GM21515 (cell line): Measurements from ENCODE around the gene MKLN1.
"Not testable (repeated sequence)": the region's sequence is repeated elsewhere in the genome, so short reads cannot be mapped to it uniquely, and the experiment has no call there.

Experiments used
- ATAC-seq: cut with Tn5 transposase; IDR thresholded peaks from one replicate; pipeline ENCODE4 v1.9.1; 2021; ENCODE audit not compliant: unreplicated experiment

The MKLN1 gene

DNA sequence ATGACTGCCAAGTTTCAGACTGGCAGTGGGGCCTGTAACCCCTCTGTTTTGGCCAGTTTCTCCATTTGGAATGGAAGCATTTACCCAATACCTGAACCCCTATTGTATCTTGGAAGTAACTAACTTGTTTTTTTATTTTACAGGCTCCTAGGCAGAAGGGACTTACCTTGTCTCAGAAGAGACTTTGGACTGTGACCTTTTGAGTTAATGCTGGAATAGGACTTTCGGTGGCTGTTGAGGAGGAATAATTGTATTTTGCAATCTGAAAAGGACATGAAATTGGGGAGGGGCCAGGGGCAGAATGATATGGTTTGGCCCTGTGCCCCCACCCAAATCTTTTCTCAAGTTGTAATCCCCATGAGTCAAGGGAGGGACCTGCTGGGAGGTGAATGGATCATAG is 20.0 kb upstream of the MKLN1 start:
- no peak for ATAC-seq

DNA sequence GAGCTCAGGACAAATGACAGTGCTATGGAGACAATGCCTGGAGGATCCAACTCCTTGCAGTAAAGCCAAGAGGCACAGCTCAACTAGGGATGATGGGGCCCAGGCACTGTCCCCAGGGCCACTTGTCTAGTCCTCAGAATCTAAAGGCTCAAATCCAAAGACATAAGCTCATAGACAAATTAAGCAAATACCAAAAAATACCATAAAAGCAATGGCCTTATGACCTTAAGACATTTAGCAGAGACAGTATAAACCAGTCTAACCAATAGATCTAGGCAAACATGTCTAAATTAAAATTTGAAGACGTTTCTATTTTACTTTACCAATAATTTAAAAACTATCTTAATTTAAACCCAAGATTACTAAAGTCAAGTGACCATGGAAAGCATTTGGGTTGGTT is 14.8 kb upstream of the MKLN1 start:
- no peak for ATAC-seq

DNA sequence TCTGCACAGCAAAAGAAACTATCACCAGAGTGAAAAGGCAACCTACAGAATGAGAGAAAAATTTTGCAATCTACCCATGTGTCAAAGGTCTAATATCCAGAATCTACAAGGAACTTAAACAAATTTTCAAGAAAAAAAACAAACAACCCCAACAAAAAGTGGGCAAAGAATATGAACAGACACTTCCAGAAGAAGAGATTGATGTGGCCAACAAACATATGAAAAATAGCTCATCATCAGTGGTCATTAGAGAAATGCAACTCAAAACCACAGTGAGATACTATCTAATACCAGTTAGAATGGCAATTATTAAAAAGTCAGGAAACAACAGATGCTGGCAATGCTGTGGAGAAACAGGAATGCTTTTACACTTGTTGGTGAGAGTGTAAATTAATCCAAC is 7.1 kb upstream of the MKLN1 start:
- no peak for ATAC-seq

DNA sequence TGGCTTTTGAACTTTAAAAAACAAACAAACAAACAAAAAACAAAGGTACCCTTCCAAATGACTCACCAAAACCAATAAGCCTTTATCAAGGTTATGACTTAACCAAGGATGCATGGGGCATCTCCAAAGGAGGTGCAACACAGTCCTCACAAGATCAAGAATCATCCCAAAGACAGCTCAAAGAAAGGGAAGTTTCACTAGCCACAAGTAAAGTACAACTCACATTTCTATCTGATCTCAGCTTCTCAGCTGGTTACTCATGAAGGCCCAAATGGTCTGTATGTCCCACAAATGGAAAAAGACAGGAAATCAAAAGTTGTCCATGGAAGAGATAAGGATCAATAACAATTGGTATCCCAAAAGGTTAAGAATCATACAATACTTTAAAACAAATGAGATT is 6.0 kb upstream of the MKLN1 start:
- ATAC-seq = no peak

DNA sequence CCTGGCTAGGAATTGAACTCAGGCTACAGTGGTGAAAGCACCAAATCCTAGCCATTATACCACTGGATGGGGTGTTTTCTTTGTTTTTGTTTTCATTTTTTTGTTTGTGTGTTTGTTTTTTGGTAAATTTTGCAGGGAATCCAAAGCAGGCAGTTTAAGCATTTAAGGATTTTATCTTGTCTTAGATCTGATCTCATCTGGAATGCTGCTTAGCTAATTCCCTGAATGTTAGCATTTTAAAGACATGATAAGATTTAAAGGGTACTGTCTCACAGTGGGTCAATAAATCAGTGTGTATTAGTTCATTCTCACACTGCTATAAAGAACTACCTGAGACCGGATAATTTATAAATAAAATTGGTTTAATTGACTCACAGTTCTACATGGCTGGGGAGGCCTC is 5.6 kb upstream of the MKLN1 start:
- no peak for ATAC-seq

DNA sequence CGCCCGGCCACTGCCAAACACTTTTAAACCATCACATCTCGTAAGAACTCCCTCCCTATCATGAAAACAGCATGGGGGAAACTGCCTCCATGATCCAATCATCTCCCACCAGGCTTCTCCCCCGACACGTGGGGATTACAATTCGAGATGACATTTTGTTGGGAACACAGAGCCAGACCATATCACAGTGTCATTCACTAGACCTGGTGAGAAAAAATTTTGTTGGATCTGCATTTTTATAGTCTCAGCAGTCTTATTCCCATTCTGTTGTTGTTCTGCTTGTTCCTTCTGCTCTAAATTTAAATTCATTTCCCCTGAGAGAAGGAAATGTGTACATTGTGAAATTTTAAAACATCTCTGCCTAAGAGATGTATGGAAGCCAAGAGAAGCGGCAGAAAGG is 4.8 kb upstream of the MKLN1 start:
- no peak for ATAC-seq

DNA sequence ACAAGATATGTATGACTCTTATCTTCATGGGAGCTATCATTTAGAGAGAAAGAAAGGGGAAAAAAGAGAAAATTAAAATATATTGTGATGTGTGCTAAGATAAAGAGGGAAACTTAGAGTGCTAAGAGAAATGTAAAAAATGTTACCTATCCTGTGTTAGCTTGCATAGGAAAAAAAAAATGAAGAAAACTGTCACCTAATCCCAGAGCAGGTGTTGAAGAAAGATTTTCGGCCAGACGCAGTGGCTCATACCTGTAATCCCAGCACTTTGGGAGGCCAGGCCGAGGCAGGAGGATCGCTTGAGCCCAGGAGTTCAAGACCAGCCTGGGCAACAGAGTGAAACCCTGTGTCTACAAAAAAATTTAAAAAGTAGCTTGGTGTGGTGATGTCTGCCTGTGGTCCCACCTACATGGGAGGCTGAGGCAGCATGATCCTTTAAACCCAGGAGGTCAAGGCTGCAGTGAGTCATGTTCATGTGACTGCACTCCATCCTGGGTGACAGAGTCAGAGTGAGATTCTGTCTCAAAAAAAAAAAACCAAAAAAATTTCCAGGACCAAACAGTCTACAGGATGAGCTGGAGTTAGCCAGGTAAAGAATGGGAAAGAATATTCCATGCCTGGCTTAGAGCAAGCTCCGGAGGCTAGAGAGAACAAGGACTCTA is 2.4 kb upstream of the MKLN1 start:
- ATAC-seq = no peak

DNA sequence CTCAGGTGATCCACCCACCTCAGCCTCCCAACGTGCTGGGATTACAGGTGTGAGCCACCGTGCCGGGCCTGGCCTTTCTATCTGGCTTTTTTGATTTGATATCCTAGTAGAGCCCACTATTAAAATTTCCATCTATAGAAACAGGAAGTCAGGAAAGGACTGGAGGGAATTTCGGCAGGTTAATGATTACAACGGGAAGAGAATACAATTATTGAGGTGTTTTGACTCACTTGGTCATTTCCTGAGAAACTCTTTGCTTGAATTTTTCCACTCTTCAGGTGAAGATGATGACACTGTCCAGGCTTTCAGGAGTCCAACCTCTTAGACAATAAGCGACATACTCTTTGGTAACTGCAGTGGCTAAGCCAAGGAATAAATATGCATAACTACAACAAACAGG is 1.1 kb upstream of the MKLN1 start:
- no peak for ATAC-seq

DNA sequence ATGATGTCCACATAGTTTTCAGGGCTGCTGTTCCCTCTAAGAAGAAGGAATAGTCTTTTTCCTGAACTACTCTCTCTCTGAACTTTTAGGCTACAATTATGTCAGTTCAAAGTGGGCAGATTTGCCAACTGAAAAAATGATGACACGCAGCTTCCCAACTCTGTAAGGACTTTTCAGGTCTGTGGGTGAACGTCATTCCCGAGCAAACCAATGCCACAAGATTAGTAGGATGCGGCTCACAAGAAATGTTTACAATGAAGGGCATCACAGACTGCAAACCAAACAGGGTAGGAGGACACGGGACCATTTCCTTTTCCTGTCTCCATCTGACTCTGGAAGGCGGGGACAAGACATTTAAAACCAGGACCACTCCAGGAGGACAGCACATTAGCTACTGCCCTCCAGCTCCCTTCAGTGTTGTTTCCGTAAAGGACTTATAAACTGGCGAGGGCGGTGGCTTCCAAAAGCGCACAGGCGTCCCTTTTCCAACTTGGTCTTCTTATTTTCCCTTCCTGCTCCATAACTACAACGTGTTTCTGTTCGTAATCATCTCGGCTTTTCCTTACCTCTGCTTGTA is 539 bp upstream of the MKLN1 start:
- ATAC-seq = peak; percentile 20

DNA sequence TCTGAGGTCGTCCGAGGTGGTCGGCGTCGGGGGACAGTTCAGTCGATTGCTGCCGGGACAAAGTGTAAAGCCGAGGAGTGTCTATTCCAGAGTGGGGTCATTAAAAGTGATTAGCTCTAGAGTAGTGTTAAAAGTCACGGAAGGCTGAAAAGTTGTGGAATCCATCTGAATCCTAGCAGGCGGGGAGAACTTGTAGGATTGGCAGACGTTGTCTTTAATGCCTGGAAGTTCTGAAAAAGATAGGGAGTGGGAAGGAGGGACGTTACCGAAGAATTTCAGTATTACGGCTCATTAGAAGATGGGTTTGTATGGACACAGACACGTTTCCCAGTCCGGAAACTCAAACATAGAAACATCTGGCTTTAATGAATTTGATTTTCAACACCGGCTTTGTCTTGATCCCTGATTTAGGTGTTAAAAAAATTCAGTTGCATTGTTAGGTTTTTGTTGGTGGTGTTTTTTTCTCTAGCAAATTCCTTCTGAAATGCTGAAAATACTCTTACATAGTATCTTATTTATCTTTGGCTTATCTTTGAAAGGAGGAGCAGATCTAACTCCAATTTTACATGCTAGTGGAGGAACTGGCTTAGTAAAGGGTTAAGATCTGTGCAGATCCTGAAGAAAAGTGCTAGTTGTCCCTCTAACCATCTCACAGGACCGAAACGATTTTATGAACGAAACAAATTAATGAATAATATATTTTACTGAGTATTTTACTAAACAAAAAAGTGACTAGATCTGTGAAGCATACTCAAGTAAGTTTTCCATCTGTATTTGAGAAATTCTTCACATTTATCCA is 900 bp downstream of the MKLN1 start:
- no peak for ATAC-seq

DNA sequence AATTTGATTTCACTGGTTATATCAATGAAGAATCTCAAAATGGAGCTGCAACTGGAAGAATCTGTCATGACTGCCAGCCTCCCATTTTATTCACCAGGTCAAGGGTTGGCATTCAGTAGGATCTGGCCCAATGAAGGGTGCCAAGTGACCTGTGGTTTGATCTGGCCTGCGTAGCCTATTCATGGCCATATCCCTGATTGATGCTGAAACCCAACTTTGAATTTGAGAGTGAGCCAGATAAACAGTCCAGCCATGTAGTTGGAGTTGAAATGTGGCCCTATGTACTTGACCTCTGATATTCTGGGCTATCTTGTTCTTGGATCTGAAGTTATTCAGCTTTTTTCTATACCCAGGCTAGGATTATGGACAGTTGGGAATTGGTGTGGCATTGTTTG is 1.5 kb downstream of the MKLN1 start:
- no peak for ATAC-seq

DNA sequence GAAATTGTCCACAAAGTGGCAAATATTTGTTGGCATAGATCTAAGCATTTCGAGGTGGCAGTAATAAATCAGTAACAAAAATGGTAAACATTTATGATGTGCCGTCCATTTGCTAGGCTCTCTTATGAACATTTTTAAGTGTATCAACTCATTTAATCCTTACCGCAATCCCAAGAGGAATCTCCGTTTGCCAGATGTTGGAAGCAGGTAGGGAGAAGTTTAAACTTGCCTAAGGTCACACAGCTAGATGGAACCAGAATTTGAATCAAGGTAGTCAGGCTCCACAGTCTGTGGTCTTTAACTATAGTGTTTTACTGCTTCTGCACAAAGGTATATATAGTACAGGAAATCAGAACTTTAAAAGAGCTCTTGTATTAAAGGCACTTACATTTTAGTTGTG is 2.6 kb downstream of the MKLN1 start:
- ATAC-seq = no peak

DNA sequence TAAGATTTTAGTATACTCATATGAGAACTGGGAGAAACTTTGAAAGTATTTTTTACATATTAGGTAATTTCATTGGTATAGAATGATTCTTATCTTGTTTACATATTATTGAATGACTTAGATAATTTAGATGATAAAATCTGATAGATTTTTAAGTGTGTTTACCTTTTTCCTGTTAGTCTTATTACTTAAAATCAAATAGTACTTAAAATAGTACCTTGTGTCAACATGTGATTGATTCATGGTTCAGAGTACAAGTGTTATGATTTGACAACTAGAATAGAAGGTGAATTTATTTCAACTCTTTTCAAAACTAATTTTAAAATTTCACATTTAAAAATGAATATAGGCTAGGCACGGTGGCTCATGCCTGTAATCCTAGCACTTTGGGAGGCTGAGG is 4.1 kb downstream of the MKLN1 start:
- no peak for ATAC-seq

DNA sequence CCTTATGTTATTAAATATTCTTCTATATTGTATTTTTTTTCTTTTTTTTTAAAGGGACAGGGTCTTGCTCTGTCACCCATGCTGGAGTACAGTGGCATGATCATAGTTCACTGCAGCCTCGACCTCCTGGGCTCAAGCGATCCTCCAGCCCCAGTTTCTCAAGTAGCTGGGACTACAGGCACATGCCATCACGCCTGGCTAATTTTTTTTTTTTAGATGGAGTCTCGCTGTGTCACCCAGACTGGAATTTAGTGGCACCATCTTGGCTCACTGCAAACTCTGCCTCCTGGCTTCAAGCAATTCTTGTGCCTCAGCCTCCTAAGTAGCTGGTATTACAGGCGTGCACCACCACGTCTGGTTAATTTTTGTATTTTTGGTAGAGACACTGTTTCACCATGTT is 5.1 kb downstream of the MKLN1 start:
- not testable (repeated sequence) for ATAC-seq

DNA sequence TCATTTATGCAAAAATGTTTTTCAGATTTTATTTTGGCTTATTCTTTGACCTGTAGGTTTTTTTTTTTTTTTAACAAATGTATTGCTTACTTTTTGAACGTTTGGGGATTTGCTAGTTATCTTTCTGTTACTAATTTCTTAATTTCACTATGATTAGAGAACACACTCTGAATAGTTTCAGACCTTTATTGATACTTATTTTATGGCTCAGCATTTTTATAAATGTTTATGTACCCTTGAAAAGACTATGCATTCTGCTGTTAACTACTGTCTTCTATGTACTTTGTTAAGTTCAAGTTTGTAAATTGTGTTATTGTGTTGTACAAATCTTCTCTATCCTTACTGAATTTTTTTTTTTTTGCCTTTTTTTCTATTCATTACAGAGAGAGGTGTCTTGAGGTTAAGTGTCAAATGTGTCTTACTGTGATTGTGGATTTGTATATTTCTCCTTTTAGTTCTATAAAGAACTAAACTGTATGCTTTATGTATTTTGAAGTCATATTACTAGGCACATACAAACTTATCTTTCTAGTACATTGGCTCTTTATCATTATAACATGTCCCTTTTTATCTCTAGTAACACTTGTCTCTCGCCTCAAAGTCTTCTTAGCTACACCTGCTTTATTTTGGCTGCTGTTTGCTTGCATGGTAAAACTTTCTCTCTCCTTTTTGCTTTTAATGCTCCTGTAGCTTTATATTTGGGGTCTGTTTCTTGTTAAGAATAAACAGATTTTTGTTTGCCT is 8.1 kb downstream of the MKLN1 start:
- no peak for ATAC-seq

DNA sequence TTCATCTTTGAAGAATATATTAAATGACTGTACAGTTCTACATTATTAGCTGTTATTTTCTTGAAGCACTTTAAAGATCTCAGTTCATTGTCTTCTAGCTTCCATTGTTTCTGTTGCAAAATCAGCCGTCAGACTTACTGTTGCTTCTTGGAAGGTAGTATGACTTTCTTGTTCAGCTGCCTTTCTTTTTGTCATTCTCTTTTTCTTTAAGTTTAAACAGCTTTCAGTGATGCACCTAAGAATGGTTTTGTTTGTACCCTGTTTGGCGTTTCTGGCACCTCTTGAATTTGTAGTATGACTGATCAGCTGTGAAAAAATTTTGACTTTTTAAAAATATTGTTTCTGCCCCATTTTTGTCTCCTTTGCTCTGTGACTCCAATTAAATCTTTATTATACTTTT is 9.3 kb downstream of the MKLN1 start:
- no peak for ATAC-seq

DNA sequence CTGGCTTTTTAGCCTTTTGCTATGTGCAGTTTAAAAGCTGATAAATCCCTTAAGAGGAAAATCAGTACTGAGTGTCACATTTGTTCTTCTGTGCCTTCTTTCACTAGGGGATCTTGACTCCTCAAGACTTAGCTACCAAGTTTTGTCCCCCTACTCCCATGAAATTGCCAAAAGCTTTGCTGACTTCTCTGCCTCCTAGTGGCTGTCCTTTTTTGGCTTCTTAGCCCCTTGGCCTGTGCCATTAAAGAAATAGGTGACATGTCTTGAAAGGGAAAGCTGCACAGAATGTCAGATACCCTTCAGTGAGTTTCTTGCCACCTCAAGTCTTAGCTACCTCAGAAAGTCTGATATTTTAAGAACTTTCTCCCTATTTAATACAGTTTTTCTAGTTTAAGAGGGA is 10.5 kb downstream of the MKLN1 start:
- no peak for ATAC-seq

DNA sequence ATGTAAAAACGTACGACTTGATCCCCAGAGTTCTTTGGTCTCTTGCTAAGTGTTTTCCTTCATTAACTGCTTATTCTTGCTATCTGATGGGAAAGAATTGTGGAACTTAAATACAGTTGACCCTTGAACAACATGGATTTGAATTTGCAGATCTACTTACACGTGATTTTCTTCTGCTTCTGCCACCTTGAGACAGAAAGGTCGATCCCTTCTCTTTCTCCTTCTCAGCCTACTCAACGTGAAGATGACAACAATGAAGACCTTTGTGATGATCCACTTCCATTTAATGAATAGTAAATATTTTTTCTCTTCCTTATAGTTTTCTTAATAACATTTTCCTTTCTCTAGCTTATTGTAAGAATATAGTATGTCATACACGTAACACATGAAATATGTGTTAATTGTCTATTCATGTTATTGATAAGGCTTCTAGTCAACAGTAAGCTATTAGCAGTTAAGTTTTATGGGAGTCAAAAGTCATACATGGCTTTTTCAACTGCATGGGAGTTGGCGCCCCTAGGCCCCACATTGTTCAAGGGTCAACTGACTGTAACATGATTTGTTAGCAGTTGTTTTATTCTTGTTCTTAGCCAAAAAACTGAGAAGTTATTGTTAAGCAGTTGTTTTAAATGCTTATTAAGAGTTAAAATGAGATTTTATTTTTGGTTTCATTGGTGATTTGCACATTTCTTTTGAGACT is 11.2 kb downstream of the MKLN1 start:
- ATAC-seq = no peak

DNA sequence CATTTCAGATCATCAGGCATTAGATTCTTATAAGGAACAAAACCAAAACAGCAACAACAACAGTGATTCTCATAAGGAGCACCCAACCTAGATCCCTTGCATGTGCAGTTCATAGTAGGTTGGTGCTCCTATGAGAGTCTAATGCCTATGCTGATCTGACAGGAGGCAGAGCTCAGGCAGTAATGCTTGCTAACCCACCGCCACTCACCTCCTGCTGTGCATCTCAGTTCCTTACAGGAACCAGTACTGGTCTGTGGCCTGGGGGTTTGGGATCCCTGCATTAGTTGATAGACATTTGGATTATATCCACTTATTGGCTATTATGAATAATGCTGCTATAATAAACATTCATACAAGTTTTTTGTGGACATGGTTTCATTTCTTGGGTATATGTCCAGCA is 14.0 kb downstream of the MKLN1 start:
- no peak for ATAC-seq

DNA sequence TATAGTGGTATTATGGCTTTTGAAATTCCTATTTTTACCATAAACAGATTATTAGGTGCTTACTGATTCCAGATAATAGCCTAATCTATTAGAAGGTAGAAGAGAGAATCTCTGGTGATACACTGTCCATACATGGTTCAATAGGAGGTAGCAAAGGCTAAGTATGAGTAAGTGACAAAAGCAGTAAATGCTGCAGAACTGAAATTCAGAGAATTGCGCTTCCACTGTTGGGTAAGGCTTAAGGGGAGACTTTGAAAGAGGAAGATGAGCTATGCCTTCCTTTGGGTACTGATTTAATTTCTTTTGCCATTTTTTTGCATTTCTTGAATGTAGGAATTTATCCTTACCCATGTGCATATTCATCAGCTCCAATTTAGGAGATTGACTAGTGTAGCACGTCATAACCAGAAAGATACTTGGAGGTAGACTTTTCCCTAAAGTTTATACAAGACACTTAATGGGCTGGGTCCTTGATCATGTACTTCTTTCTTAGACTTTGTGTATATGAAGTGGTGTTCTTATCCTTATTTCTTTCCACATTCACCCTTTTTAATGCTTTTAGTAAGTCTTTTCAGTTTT is 15.3 kb downstream of the MKLN1 start:
- ATAC-seq = no peak
